OCI-LY7 (cell line): ENCODE results near the gene MAP2K1. TPM values are rescaled to one million over a fixed set of nuclear protein-coding genes. Genes with fewer than 3 reads are reported as not detected.

Experiments used
- BruUV-seq: library from RNA; stranded (reverse); fragments of 400-500 nt; replicated peaks from 2 replicates; lab custom pipeline; 2021; lab: Mats Ljungman, UMichigan
- CTCF ChIA-PET: fragments of 300-600 bp; sonication (Branson Sonifier 250); formaldehyde crosslinking; loops from one replicate; lab custom pipeline; 2022; ENCODE audit warnings: antibody characterized with exemption; ENCODE audit not compliant: unreplicated experiment; lab: Charles Lee
- POLR2A ChIA-PET: fragments of 300-600 bp; sonication (Branson Sonifier 250); formaldehyde crosslinking; loops from one replicate; lab custom pipeline; 2022; ENCODE audit warnings: antibody characterized with exemption; lab: Charles Lee
- DNase-seq: peaks from one replicate; pipeline ENCODE4 v3.0.0-alpha.2; 2015; ENCODE audit warnings: low spot score
- H2AFZ ChIP-seq: fragments of 200-600 bp; sonication (generic), shearing (Covaris generic); 2 replicates; pipeline ENCODE4 v1.6.1; 2014; ENCODE audit warnings: mild to moderate bottlenecking, antibody characterized with exemption, low read length, moderate library complexity
- H3K27ac ChIP-seq: fragments of 200-600 bp; sonication (generic); 2 replicates; pipeline ENCODE4 v1.5.1; 2014; ENCODE audit warnings: mixed run types, low read depth, mild to moderate bottlenecking, moderate library complexity, low read length, inconsistent platforms; ENCODE audit not compliant: poor library complexity, severe bottlenecking
- H3K36me3 ChIP-seq: fragments of 200-600 bp; sonication (generic); 2 replicates; pipeline ENCODE4 v1.6.1; 2014; ENCODE audit warnings: mild to moderate bottlenecking, antibody characterized with exemption, low read length, moderate library complexity, mixed read lengths; ENCODE audit not compliant: insufficient read depth
- H3K4me1 ChIP-seq: fragments of 200-600 bp; sonication (generic); 2 replicates; pipeline ENCODE4 v1.5.1; 2014; ENCODE audit warnings: mild to moderate bottlenecking, low read length; ENCODE audit not compliant: insufficient read depth, poor library complexity, severe bottlenecking
- H3K4me2 ChIP-seq: fragments of 200-600 bp; sonication (generic); 2 replicates; pipeline ENCODE4 v1.6.1; 2014; ENCODE audit warnings: mild to moderate bottlenecking, low read length
- H3K4me3 ChIP-seq: fragments of 200-600 bp; sonication (generic); 2 replicates; pipeline ENCODE4 v1.5.1; 2014; ENCODE audit warnings: mild to moderate bottlenecking, low read depth, low read length; ENCODE audit not compliant: poor library complexity, severe bottlenecking
- H3K79me2 ChIP-seq: fragments of 200-600 bp; sonication (generic); 2 replicates; pipeline ENCODE4 v1.6.1; 2016; ENCODE audit warnings: low read depth, mild to moderate bottlenecking, low read length, moderate library complexity, mixed read lengths; ENCODE audit not compliant: insufficient read depth
- H3K9me2 ChIP-seq: fragments of 200-600 bp; sonication (generic); 2 replicates; pipeline ENCODE4 v1.6.1; 2016; ENCODE audit warnings: mild to moderate bottlenecking, low read length, mixed read lengths; ENCODE audit not compliant: insufficient read depth
- H3K9me3 ChIP-seq: fragments of 200-600 bp; sonication (generic); 2 replicates; pipeline ENCODE4 v1.6.1; 2014; ENCODE audit warnings: mild to moderate bottlenecking, mixed run types, low read length, mixed read lengths
- H4K20me1 ChIP-seq: fragments of 200-600 bp; sonication (generic); 2 replicates; pipeline ENCODE4 v1.6.1; 2014; ENCODE audit warnings: mild to moderate bottlenecking, antibody characterized with exemption, low read length, moderate library complexity, mixed read lengths; ENCODE audit not compliant: insufficient read depth
- CTCF ChIP-seq: fragments of 200-600 bp; sonication (generic); conservative IDR thresholded peaks from 2 replicates; pipeline ENCODE4 v1.5.1; 2014; ENCODE audit warnings: mild to moderate bottlenecking, antibody characterized with exemption, low read length, moderate library complexity, mixed read lengths
- EZH2phosphoT487 ChIP-seq: fragments of 200-600 bp; sonication (generic); IDR thresholded peaks from 2 replicates; pipeline ENCODE4 v1.6.1; 2018; ENCODE audit warnings: low read depth, borderline replicate concordance, mild to moderate bottlenecking, mixed run types, antibody characterized with exemption, low read length, moderate library complexity, mixed read lengths
- intact Hi-C: fragments of 100-400 bp; cut with micrococcal nuclease; formaldehyde crosslinking; loops from one replicate; pipeline ENCODE4 v1.10.0; 2022; ENCODE audit not compliant: unreplicated experiment
- total RNA-seq, 2 experiments: library from RNA; depleted of rRNA in 1 of 2; stranded (reverse); fragments of >200 nt in 1 of 2; shearing (Covaris generic) in 1 of 2; gene quantifications; 2 replicates each; pipeline ENCODE4 v1.2.3, GENCODE V29; 2014 to 2022

MAP2K1 gene
- total RNA-seq, 2 experiments from 2014 or later, result 37.2 to 95.8 TPM

GRCh38 chr15:66394472-66394871, 7.8 kb downstream of the MAP2K1 start:
- TSS peak; percentile 4 for BruUV-seq
- Histone ChIP-seq H3K4me3 (no peak overlapping the region), H2AFZ (no peak overlapping the region), H3K9me2 (no peaks in the 10 kb centered on the region), H4K20me1 (peaks cover 26% of the 10 kb centered on the region), H3K4me2 (no peak overlapping the region), H3K36me3 (peaks cover 77% of the 10 kb centered on the region), H3K9me3 (no peaks in the 10 kb centered on the region), H3K4me1 (peaks cover 31% of the 10 kb centered on the region), H3K27ac (no peak overlapping the region), H3K79me2 (peaks cover 95% of the 10 kb centered on the region)
- intact Hi-C loops, result no loop called here
- POLR2A ChIA-PET, result interaction anchor here (0.6 kb wide), 1 partner anchor 68 kb away, joined by 7 read pairs; no protein-coding TSS in a partner anchor
- CTCF ChIA-PET, result no interaction called here
- TF ChIP-seq CTCF (no peak), EZH2phosphoT487 (no peak)
- DNase-seq, result no peak

DNA sequence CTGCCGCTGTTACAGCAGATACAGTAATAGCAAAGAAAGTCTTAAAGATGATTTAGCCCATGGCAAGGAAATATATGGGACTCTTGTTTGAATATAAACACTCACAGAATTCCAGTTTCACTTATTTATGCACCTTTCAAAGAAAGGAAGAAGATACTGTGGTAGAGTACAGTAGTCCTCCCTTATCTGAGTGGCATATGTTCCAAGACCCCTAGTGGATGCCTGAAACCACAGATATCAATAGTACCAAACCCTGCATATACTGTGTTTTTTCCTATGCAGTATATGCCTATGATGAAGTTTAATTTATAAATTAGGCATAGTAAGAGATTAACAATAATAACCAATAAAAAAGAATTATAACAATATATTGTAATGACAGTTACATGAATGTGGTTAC, 8.2 kb downstream of the MAP2K1 start:
- peaks cover 76% of the 10 kb centered on the region for H3K36me3 ChIP-seq
- peaks cover 95% of the 10 kb centered on the region for H3K79me2 ChIP-seq
- no peak overlapping the region for H3K27ac ChIP-seq
- H3K4me3 ChIP-seq, result no peak overlapping the region
- POLR2A ChIA-PET, result interaction anchor here (0.6 kb wide), 2 partner anchors 8 to 67 kb away, joined by 3 to 7 read pairs; partner anchors contain the start of gene MAP2K1
- CTCF ChIA-PET, result no interaction called here
- H2AFZ ChIP-seq, result no peak overlapping the region
- H3K4me1 ChIP-seq, result peaks cover 27% of the 10 kb centered on the region
- BruUV-seq, result no TSS peak
- peaks cover 23% of the 10 kb centered on the region for H4K20me1 ChIP-seq
- intact Hi-C loops, result no loop called here
- no peak for TF ChIP-seq EZH2phosphoT487
- TF ChIP-seq CTCF, result peak; percentile 51
- no peak for DNase-seq
- no peaks in the 10 kb centered on the region for H3K9me3 ChIP-seq
- H3K4me2 ChIP-seq, result no peak overlapping the region
- no peaks in the 10 kb centered on the region for H3K9me2 ChIP-seq

DNA sequence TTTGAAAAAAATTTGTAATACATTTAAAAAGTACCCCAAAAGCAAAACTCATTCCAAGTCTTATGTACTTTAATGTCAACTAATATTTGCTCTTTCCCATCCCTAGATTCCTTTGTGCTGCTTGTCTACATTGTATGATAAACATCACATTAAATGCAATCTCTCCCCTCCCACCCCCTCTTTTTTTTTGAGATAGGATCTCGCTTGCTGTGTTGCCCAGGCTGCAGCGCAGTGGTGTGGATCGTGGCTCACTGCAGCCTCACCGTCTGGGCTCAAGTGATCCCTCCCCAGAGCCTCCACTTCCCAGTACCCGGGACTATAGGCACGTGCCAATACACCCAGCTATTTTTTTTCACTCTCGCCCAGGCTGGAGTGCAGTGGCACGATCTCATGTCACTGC, 12.6 kb downstream of the MAP2K1 start:
- Histone ChIP-seq H3K4me2 (no peak overlapping the region), H2AFZ (no peak overlapping the region), H3K4me1 (peaks cover 49% of the 10 kb centered on the region), H3K4me3 (no peak overlapping the region), H3K36me3 (peaks cover 54% of the 10 kb centered on the region), H4K20me1 (peaks cover 46% of the 10 kb centered on the region), H3K27ac (no peak overlapping the region), H3K9me2 (no peaks in the 10 kb centered on the region), H3K9me3 (no peaks in the 10 kb centered on the region), H3K79me2 (peaks cover 95% of the 10 kb centered on the region)
- BruUV-seq, result no TSS peak
- no peak for TF ChIP-seq CTCF
- no peak for TF ChIP-seq EZH2phosphoT487
- intact Hi-C loops, result no loop called here
- no peak for DNase-seq
- ChIA-PET POLR2A (interaction anchor here (1.4 kb wide), 1 partner anchor 8 kb away, joined by 5 read pairs; no protein-coding TSS in a partner anchor), CTCF (no interaction called here)
